Fibroblast of lung (primary cell): ENCODE results near the gene REG1A.

Source experiments
- CTCF ChIP-seq, 2 donors: IDR thresholded peaks in 1 of 2; conservative IDR thresholded peaks in 1 of 2; 1 replicate in 1 of 2; 2 replicates in 1 of 2; pipeline ENCODE4 v1.5.1; 2011 to 2012; ENCODE audit warnings: low read length in 2 of 2, control low read depth in 1 of 2, inconsistent platforms in 1 of 2, low read depth in 1 of 2, mild to moderate bottlenecking in 1 of 2
- EZH2 ChIP-seq: IDR thresholded peaks from 2 replicates; pipeline ENCODE4 v1.5.1; 2012; ENCODE audit warnings: low read length, control low read depth, mild to moderate bottlenecking; ENCODE audit errors: missing control alignments

- TF ChIP-seq CTCF (conservative IDR thresholded peaks at IDR 0.05 in 1 of 2, IDR thresholded peaks at IDR 0.05 in 1 of 2; ENCODE audit: low read depth in 1 of 2, low read length in 2 of 2), result no peak
- TF ChIP-seq EZH2, result no peak
These were observed 37.3 kb upstream of the REG1A start for GRCh38 chr2:79082987-79083386.
